K562 (cell line): Measurements from ENCODE around the gene KIF3B. TPM values are rescaled to one million over a fixed set of nuclear protein-coding genes. Genes with fewer than 3 reads are reported as not detected.

Source experiments
- ATAC-seq: fragments of 200-7000 bp; cut with Tn5 transposase; 3 replicates; pipeline ENCODE4 v1.9.1; 2020; ENCODE audit warnings: moderate library complexity
- BruUV-seq: library from RNA; stranded (reverse); fragments of 400-500 nt; replicated peaks from 2 replicates; lab custom pipeline; 2021; lab: Mats Ljungman, UMichigan
- CTCF ChIA-PET: fragments of 300-600 bp; formaldehyde crosslinking; extraction: SDS; loops from one replicate; lab custom pipeline; 2021; ENCODE audit warnings: low intra/inter-chr PET ratio; lab: Yijun Ruan, JAX
- POLR2A ChIA-PET: fragments of 300-600, 350-650 bp; sonication (Branson Sonifier 250); formaldehyde crosslinking; extraction: SDS; loops from one replicate; lab custom pipeline; 2021; ENCODE audit warnings: antibody characterized with exemption, inconsistent platforms; lab: Yijun Ruan, JAX
- DNase-seq, 4 experiments: peaks; one replicate each; pipeline versions ENCODE4 v3.0.0 to v3.0.0-alpha.2; 2011 to 2018; ENCODE audit warnings: low spot score in 3 of 4, mixed read lengths in 3 of 4; ENCODE audit errors: extremely low read depth in 1 of 4
- FAIRE-seq: peaks from 2 replicates; lab custom pipeline; 2011; peaks lifted over from hg19 to GRCh38; lab: Jason Lieb, UNC
- H2AFZ ChIP-seq: 2 replicates; pipeline ENCODE4 v1.6.0; 2011; ENCODE audit warnings: low read depth, low read length, control low read depth, inconsistent platforms
- H3K27ac ChIP-seq: fragments of 200-600 bp; 3 replicates; pipeline ENCODE4 v1.8.0; 2011; ENCODE audit warnings: low read depth, mild to moderate bottlenecking, control low read depth, inconsistent platforms, low read length, moderate library complexity, mixed read lengths; ENCODE audit errors: extremely low read depth
- H3K27me3 ChIP-seq, 2 experiments: fragments of 300-600 bp in 1 of 2; 2 replicates in 1 of 2; 3 replicates in 1 of 2; pipeline versions ENCODE4 v1.6.0 to v1.8.0; 2011; ENCODE audit warnings: inconsistent platforms in 2 of 2, low read length in 2 of 2, mild to moderate bottlenecking in 1 of 2, mixed read lengths in 1 of 2, moderate library complexity in 1 of 2; ENCODE audit not compliant: control insufficient read depth in 2 of 2, insufficient read depth in 2 of 2
- H3K36me3 ChIP-seq: fragments of 300-600 bp; 3 replicates; pipeline ENCODE4 v1.8.0; 2011; ENCODE audit warnings: mild to moderate bottlenecking, low read length, inconsistent platforms; ENCODE audit not compliant: control insufficient read depth, insufficient read depth
- H3K4me1 ChIP-seq, 2 experiments: fragments of 200-600 bp in 1 of 2; replicated peaks in 1 of 2; 2 replicates in 1 of 2; 3 replicates in 1 of 2; pipeline versions ENCODE4 v1.5.1 to v1.8.0; 2011; ENCODE audit warnings: inconsistent platforms in 2 of 2, low read length in 2 of 2, mild to moderate bottlenecking in 1 of 2, mixed read lengths in 1 of 2, moderate library complexity in 1 of 2; ENCODE audit not compliant: control insufficient read depth in 2 of 2, insufficient read depth in 2 of 2
- H3K4me2 ChIP-seq: 2 replicates; pipeline ENCODE4 v1.6.1; 2011; ENCODE audit warnings: low read length, control low read depth, inconsistent platforms, mixed read lengths; ENCODE audit not compliant: insufficient read depth
- H3K4me3 ChIP-seq: fragments of 200-600 bp; sonication (generic), shearing (Covaris generic); 2 replicates; pipeline ENCODE4 v1.5.1; 2016; ENCODE audit warnings: control low read depth, inconsistent platforms
- H3K79me2 ChIP-seq: fragments of 200-600 bp; 3 replicates; pipeline ENCODE4 v1.8.0; 2011; ENCODE audit warnings: low read length, inconsistent platforms; ENCODE audit not compliant: control insufficient read depth, insufficient read depth
- H3K9ac ChIP-seq, 2 experiments: 2 replicates each; pipeline versions ENCODE4 v1.6.0 to v1.6.1; 2011; ENCODE audit warnings: low read depth in 2 of 2, low read length in 2 of 2, control low read depth in 1 of 2, inconsistent platforms in 1 of 2, mild to moderate bottlenecking in 1 of 2, mixed read lengths in 1 of 2; ENCODE audit not compliant: insufficient read depth in 1 of 2
- H3K9me1 ChIP-seq: one replicate; pipeline ENCODE4 v1.6.0; 2011; ENCODE audit warnings: inconsistent platforms, mild to moderate bottlenecking, low read length, moderate library complexity; ENCODE audit not compliant: control insufficient read depth, insufficient read depth
- H3K9me3 ChIP-seq: replicated peaks from 2 replicates; pipeline ENCODE4 v1.5.1; 2011; ENCODE audit warnings: low read depth, low read length, inconsistent platforms; ENCODE audit not compliant: control insufficient read depth, insufficient read depth
- H4K20me1 ChIP-seq: replicated peaks from 2 replicates; pipeline ENCODE4 v1.6.1; 2011; ENCODE audit warnings: low read length, inconsistent platforms, mixed read lengths; ENCODE audit not compliant: control insufficient read depth, insufficient read depth
- ADNP ChIP-seq: fragments of 200-800 bp; sonication (Bioruptor generic); IDR thresholded peaks from 2 replicates; pipeline ENCODE4 v1.6.1; 2016; ENCODE audit warnings: missing genetic modification characterization, missing compliant biosample characterization
- DNMT1 ChIP-seq: fragments of 450-650 bp; IDR thresholded peaks from 2 replicates; pipeline ENCODE4 v1.6.1; 2016; ENCODE audit warnings: antibody characterized with exemption, mild to moderate bottlenecking
- MEIS2 ChIP-seq: fragments of 450-650 bp; IDR thresholded peaks from 2 replicates; pipeline ENCODE4 v1.6.1; 2014; ENCODE audit warnings: mild to moderate bottlenecking; ENCODE audit not compliant: partially characterized antibody
- PBX2 ChIP-seq, 2 experiments: IDR thresholded peaks in 1 of 2; conservative IDR thresholded peaks in 1 of 2; 2 replicates each; pipeline ENCODE4 v1.6.1; 2016; ENCODE audit warnings: low read depth in 2 of 2, mild to moderate bottlenecking in 1 of 2, missing compliant biosample characterization in 1 of 2, missing genetic modification characterization in 1 of 2, moderate library complexity in 1 of 2
- RBM25 ChIP-seq: fragments of 200-400 bp; formaldehyde crosslinking; IDR thresholded peaks from 2 replicates; pipeline ENCODE4 v1.6.1; 2018; ENCODE audit warnings: low read length, low read depth, moderate library complexity; ENCODE audit not compliant: severe bottlenecking
- SMARCA5 ChIP-seq: fragments of 450-650 bp; IDR thresholded peaks from 2 replicates; pipeline ENCODE4 v1.6.1; 2016
- SMC3 ChIP-seq: conservative IDR thresholded peaks from 2 replicates; pipeline ENCODE4 v1.6.1; 2011; ENCODE audit warnings: low read depth, low read length, improper control_type of control experiment; ENCODE audit not compliant: insufficient read depth
- ZNF76 ChIP-seq: fragments of 250-450 bp; sonication (Bioruptor Pico); IDR thresholded peaks from 2 replicates; pipeline ENCODE4 v1.4.0; 2020; ENCODE audit warnings: mild to moderate bottlenecking, moderate library complexity, borderline replicate concordance
- WGBS: fragments of 100-300 bp; shearing (Covaris generic); methylation state at CpG from one replicate; pipeline ENCODE4 v1.1.6; 2016; ENCODE audit warnings: low coverage, mixed read lengths; ENCODE audit not compliant: insufficient coverage; ENCODE audit errors: missing lambda C conversion rate; 5-methylcytosine and 5-hydroxymethylcytosine counted together
- in situ Hi-C: fragments of 300-500 bp; cut with MboI; formaldehyde crosslinking; loops from 4 replicates; pipeline ENCODE4 v1.15.0; 2018; ENCODE audit warnings: inconsistent platforms, mixed read lengths
- intact Hi-C: fragments of 100-400 bp; cut with micrococcal nuclease; formaldehyde crosslinking; loops from 2 replicates; pipeline ENCODE4 v1.14.2; 2022
- polyA plus RNA-seq, 8 experiments: library from polyadenylated mRNA; depleted of rRNA in 4 of 8; stranded (reverse) in 5 of 8; unstranded in 3 of 8; fragments of >200 nt; fragmentation: Nextera tagmentation in 2 of 8; fragmentation: Illumina TruSeq in 1 of 8; extraction: Ambion mirVana in 2 of 8; extraction: Trizol in 1 of 8; gene quantifications; 2 replicates each; pipeline versions ENCODE4 v1.2.1 to v1.2.3, GENCODE V29; 2011 to 2014; ENCODE audit warnings: inconsistent platforms in 1 of 8, missing spikeins in 1 of 8
- total RNA-seq, 7 experiments: library from RNA; depleted of rRNA in 6 of 7; stranded (reverse); fragments of >200 nt in 6 of 7; fragmentation: Illumina TruSeq in 2 of 7; extraction: Trizol in 2 of 7; gene quantifications; 2 replicates each; pipeline versions ENCODE4 v1.2.1 to v1.2.3, GENCODE V29; 2011 to 2021; ENCODE audit warnings: low replicate concordance in 1 of 7
- TF ChIP-seq, protein P1 (sequence below): fragments of 450-650 bp; IDR thresholded peaks from 2 replicates; pipeline ENCODE4 v1.6.1; 2016

The KIF3B gene
- total and polyA plus RNA-seq, 9 of the 15 experiments (the other 6 are each of a cell fraction or from before 2014, with no cell fraction given) = 2.9 to 12.3 (median 8.6) TPM

- Histone ChIP-seq H3K36me3 (peaks cover 6% of the 10 kb centered on the region; the same call in 1 of the 3 replicates), H3K27me3 (no peaks in the 10 kb centered on the region), H3K4me2 (no peak overlapping the region), H3K4me1 (peaks cover 0 to 22% of the 10 kb centered on the region in 2 experiments; a peak in 4 of 5 replicates), H3K9ac (no peak overlapping the region), H3K27ac (no peak overlapping the region), H3K9me1 (no peaks in the 10 kb centered on the region), H3K79me2 (no peaks in the 10 kb centered on the region), H3K4me3 (no peak overlapping the region), H2AFZ (no peak overlapping the region), H3K9me3 (no peaks in the 10 kb centered on the region), H4K20me1 (peaks cover 17% of the 10 kb centered on the region)
- no peak for TF ChIP-seq DNMT1
- TF ChIP-seq SMARCA5 = peak; percentile 49; the same call in 1 of the 2 replicates
- TF ChIP-seq ADNP = peak; percentile 82
- no peak for TF ChIP-seq ZNF76 (CRISPR knock-in tag)
- TF ChIP-seq, protein P1, sequence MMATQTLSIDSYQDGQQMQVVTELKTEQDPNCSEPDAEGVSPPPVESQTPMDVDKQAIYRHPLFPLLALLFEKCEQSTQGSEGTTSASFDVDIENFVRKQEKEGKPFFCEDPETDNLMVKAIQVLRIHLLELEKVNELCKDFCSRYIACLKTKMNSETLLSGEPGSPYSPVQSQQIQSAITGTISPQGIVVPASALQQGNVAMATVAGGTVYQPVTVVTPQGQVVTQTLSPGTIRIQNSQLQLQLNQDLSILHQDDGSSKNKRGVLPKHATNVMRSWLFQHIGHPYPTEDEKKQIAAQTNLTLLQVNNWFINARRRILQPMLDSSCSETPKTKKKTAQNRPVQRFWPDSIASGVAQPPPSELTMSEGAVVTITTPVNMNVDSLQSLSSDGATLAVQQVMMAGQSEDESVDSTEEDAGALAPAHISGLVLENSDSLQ = peak; percentile 35; the same call in 1 of the 2 replicates
- TF ChIP-seq RBM25 = peak; percentile 75
- TF ChIP-seq PBX2 (CRISPR knock-in tag; IDR thresholded peaks at IDR 0.05; ENCODE audit: low read depth) = no peak
- 0 out of 2 replicates have a peak, but pooled peaks have one; percentile 7 for TF ChIP-seq PBX2 (tag; conservative IDR thresholded peaks at IDR 0.05; ENCODE audit: low read depth)
- TF ChIP-seq MEIS2 = peak; percentile 70
- TF ChIP-seq SMC3 = no peak
- CTCF ChIA-PET = no interaction called here
- intact Hi-C loops = no loop called here
- 19% methylated on average over 3 of the region's 3 CpGs for WGBS
- ATAC-seq (no peak), FAIRE-seq (no peak), DNase-seq (peak in 1 of 4 experiments; percentile 9)
- POLR2A ChIA-PET = interaction anchor here (0.6 to 1.5 kb wide), 8 partner anchors 8 to 475 kb away, joined by 3 to 6 read pairs (median 4); no protein-coding TSS in a partner anchor
- no TSS peak for BruUV-seq
- in situ Hi-C loops = no loop called here
Measured at GRCh38 chr20:32285082-32285620, 7.7 kb downstream of the KIF3B start.
